Parathyroid adenoma (tissue), 2 donors: Measurements from ENCODE around the gene SSC5D.
A peak's percentile ranks its signal among the peaks of the same experiment; 100 is the strongest.

Source experiments
- H2AFZ ChIP-seq: fragments of 300-600 bp; sonication (generic); one replicate; pipeline ENCODE4 v1.7.0; 2017; ENCODE audit warnings: antibody characterized with exemption, mild to moderate bottlenecking
- H3K27ac ChIP-seq: fragments of 300-600 bp; sonication (generic); one replicate; pipeline ENCODE4 v1.7.0; 2017
- H3K27me3 ChIP-seq: fragments of 300-600 bp; sonication (generic); one replicate; pipeline ENCODE4 v1.7.0; 2017; ENCODE audit warnings: low read length; ENCODE audit not compliant: control insufficient read depth, insufficient read depth
- H3K36me3 ChIP-seq: fragments of 300-600 bp; sonication (generic); one replicate; pipeline ENCODE4 v1.7.0; 2017; ENCODE audit warnings: low read length; ENCODE audit not compliant: control insufficient read depth, insufficient read depth
- H3K4me1 ChIP-seq: fragments of 300-600 bp; sonication (generic); one replicate; pipeline ENCODE4 v1.7.0; 2017; ENCODE audit warnings: control low read depth
- H3K4me2 ChIP-seq: fragments of 300-600 bp; sonication (generic); one replicate; pipeline ENCODE4 v1.7.0; 2017; ENCODE audit warnings: low read length
- H3K4me3 ChIP-seq: fragments of 300-600 bp; sonication (generic); one replicate; pipeline ENCODE4 v1.7.0; 2017; ENCODE audit warnings: low read depth, low read length
- H3K79me2 ChIP-seq: fragments of 300-600 bp; sonication (generic); one replicate; pipeline ENCODE4 v1.7.0; 2017; ENCODE audit warnings: control low read depth
- H3K9ac ChIP-seq: fragments of 300-600 bp; sonication (generic); one replicate; pipeline ENCODE4 v1.7.0; 2017; ENCODE audit warnings: mild to moderate bottlenecking
- H3K9me3 ChIP-seq: fragments of 300-600 bp; sonication (generic); one replicate; pipeline ENCODE4 v1.7.0; 2017; ENCODE audit warnings: low read length; ENCODE audit not compliant: control insufficient read depth
- TF ChIP-seq, protein P1 (sequence below): fragments of 300-600 bp; sonication (generic); IDR thresholded peaks from one replicate; pipeline ENCODE4 v1.7.0; 2017; ENCODE audit warnings: antibody characterized with exemption, mild to moderate bottlenecking
- donor health status: primary hyperparathyroidism.

The SSC5D gene

DNA sequence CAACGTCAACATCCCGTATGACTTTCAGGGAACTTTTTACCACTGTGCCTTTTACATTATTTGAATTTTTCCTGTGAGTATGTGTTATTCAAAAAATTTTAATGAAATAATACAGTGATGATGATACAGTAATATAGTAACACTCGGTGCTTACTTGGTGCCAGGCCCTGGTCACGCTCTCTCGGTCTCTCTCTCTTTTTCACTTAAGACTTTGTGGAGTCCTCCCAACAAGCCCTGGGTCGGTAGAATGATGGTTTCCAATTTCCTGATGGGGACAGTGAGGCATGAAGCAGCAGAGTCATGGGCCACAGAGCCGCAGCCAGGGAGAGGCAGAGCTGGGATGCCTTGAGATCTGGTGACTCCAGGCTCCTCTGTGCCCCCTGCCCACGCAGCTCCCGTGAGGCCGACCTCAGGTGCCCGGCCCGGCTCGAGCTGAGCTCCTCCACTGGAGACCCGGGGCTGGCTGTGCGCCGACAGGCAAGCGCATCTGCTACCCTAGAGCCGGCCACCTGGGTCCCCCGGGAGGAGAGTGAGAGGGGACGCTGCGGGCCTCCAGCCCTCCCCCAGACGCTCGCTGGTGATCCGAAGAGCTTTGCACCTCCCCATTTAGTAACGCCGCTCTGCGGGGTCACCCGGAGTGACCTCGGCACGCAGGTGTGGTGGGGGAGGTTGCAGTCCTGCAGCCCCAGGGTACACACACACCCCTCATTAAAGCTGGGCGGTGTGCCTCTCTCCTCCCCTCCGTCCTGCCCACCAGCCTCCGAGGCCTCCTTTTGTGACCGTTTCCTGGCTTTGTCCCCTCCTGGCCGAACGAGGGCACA, 61.5 kb downstream of the SSC5D start:
- no peak overlapping the region for H3K27ac ChIP-seq
- H3K79me2 ChIP-seq: no peaks in the 10 kb centered on the region
- no peak overlapping the region for H3K9ac ChIP-seq
- H3K36me3 ChIP-seq: no peaks in the 10 kb centered on the region
- no peak overlapping the region for H3K4me3 ChIP-seq
- no peaks in the 10 kb centered on the region for H3K9me3 ChIP-seq
- no peaks in the 10 kb centered on the region for H3K4me1 ChIP-seq
- TF ChIP-seq, protein P1, sequence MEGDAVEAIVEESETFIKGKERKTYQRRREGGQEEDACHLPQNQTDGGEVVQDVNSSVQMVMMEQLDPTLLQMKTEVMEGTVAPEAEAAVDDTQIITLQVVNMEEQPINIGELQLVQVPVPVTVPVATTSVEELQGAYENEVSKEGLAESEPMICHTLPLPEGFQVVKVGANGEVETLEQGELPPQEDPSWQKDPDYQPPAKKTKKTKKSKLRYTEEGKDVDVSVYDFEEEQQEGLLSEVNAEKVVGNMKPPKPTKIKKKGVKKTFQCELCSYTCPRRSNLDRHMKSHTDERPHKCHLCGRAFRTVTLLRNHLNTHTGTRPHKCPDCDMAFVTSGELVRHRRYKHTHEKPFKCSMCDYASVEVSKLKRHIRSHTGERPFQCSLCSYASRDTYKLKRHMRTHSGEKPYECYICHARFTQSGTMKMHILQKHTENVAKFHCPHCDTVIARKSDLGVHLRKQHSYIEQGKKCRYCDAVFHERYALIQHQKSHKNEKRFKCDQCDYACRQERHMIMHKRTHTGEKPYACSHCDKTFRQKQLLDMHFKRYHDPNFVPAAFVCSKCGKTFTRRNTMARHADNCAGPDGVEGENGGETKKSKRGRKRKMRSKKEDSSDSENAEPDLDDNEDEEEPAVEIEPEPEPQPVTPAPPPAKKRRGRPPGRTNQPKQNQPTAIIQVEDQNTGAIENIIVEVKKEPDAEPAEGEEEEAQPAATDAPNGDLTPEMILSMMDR: no peak
- no peaks in the 10 kb centered on the region for H3K27me3 ChIP-seq
- peak overlapping the region; percentile 47 for H2AFZ ChIP-seq
- no peak overlapping the region for H3K4me2 ChIP-seq

DNA sequence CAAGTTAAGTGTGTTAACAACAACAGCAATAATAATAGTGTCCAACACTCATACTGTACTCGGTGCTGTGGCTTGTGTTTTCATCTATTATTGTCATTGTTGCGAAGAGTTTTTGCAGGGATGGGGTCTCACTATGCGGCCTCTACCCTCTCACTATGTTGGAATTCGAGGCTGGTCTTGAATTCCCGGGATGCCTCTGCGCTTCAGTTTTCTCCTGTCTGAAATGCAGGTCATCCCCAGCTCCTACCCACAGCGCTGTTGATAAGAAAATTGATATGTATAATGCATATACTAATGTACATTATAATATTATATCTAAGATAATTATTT, 62.0 kb downstream of the SSC5D start:
- Histone ChIP-seq H3K36me3 (no peaks in the 10 kb centered on the region), H3K4me3 (no peak overlapping the region), H3K27ac (no peak overlapping the region), H3K9ac (no peak overlapping the region), H3K4me2 (no peak overlapping the region), H3K9me3 (no peaks in the 10 kb centered on the region), H3K79me2 (no peaks in the 10 kb centered on the region), H2AFZ (peak overlapping the region; percentile 47), H3K4me1 (no peaks in the 10 kb centered on the region), H3K27me3 (no peaks in the 10 kb centered on the region)
- TF ChIP-seq, protein P1: no peak

DNA sequence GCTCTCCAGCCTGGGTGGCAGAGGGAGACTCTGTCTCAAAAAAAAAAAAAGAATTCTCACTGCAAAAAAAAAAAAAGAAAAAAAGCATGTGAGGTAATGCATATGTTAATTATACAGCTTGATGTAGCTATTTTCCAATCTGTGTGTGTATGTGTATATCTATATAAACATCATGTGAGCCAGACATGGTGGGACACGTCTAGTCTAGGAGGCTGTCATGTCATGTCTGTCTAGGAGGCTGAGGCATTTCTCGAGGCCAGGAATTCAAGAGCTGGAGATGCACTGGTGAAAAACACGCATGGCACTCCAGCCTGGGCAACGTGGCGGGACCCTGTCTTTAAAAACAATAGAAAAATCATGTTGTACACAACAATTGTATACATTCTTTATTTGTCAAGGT, 64.0 kb downstream of the SSC5D start:
- Histone ChIP-seq H3K79me2 (no peaks in the 10 kb centered on the region), H3K4me1 (no peaks in the 10 kb centered on the region), H2AFZ (no peak overlapping the region), H3K27ac (no peak overlapping the region), H3K4me2 (no peak overlapping the region), H3K9me3 (no peaks in the 10 kb centered on the region), H3K9ac (no peak overlapping the region), H3K27me3 (no peaks in the 10 kb centered on the region), H3K4me3 (no peak overlapping the region), H3K36me3 (no peaks in the 10 kb centered on the region)
- TF ChIP-seq, protein P1: no peak

GRCh38 chr19:55552620-55553019, 64.4 kb downstream of the SSC5D start:
- H3K27me3 ChIP-seq: no peaks in the 10 kb centered on the region
- H3K4me1 ChIP-seq: no peaks in the 10 kb centered on the region
- no peaks in the 10 kb centered on the region for H3K79me2 ChIP-seq
- H3K4me2 ChIP-seq: no peak overlapping the region
- TF ChIP-seq, protein P1: no peak
- no peak overlapping the region for H3K9ac ChIP-seq
- no peaks in the 10 kb centered on the region for H3K36me3 ChIP-seq
- no peak overlapping the region for H3K27ac ChIP-seq
- no peak overlapping the region for H3K4me3 ChIP-seq
- H2AFZ ChIP-seq: no peak overlapping the region
- H3K9me3 ChIP-seq: no peaks in the 10 kb centered on the region
